LoVo (cell line): Measurements from ENCODE around the gene ACTL6B.
"Not testable (repeated sequence)": the region's sequence is repeated elsewhere in the genome, so short reads cannot be mapped to it uniquely, and the experiment has no call there.

Experiments
- DNase-seq: peaks from one replicate; pipeline ENCODE4 v3.0.0-alpha.2; 2016; ENCODE audit warnings: low spot score

Gene ACTL6B

GRCh38 chr7:100671353-100672327 lies 15.4 kb upstream of the ACTL6B start:
- DNase-seq: no peak

GRCh38 chr7:100670074-100670473 lies 13.8 kb upstream of the ACTL6B start:
- DNase-seq: no peak

- not testable (repeated sequence) for DNase-seq
Measured at GRCh38 chr7:100669106-100669505, 12.9 kb upstream of the ACTL6B start.

DNA sequence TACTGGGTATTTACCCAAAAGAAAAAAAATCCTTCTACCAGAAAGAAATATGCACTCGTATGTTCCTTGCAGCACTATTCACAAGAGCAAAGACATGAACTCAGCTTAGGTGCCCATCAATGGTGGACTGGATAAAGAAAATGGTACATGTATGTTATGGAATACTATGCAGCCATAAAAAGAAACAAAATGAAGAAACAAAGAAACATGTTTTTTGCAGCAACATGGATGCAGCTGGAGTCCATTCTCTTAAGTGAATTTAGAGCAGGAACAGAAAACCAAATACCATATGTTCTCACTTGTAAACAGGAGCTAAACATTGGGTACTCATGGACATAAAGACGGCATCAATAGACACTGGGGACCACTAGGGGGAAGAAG lies 11.8 kb upstream of the ACTL6B start:
- DNase-seq: no peak

GRCh38 chr7:100667331-100668068 lies 11.3 kb upstream of the ACTL6B start:
- no peak for DNase-seq

GRCh38 chr7:100665168-100665726 lies 9.0 kb upstream of the ACTL6B start:
- DNase-seq: no peak

DNA sequence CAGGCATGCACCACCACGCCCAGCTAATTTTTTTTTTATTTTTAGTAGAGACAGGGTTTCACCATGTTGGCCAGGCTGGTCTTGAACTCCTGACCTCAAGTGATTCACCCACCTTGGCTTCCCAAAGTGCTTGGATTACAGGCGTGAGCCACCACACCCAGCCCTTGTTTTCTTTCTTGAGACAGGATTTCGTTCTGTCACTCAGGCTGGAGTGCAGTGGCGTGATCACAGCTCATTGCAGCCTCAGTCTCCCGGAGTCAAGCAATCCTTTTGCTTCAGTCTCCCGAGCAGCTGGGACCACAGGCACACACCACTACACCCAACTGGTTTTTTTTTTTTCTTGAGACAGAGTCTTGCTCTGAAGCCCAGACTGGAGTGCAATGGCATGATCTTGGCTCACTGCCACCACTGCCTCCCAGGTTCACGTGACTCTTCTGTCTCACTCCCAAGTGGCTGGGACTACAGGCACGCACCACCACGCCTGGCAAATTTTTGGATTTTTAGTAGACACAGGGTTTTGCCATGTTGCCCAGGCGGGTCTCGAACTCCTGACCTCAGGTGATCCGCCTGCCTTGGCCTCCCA lies 6.0 kb upstream of the ACTL6B start:
- not testable (repeated sequence) for DNase-seq

- DNase-seq: no peak
Measured at GRCh38 chr7:100654908-100655831, 1.1 kb downstream of the ACTL6B start.

GRCh38 chr7:100649826-100650565 lies 6.3 kb downstream of the ACTL6B start:
- DNase-seq: no peak

DNA sequence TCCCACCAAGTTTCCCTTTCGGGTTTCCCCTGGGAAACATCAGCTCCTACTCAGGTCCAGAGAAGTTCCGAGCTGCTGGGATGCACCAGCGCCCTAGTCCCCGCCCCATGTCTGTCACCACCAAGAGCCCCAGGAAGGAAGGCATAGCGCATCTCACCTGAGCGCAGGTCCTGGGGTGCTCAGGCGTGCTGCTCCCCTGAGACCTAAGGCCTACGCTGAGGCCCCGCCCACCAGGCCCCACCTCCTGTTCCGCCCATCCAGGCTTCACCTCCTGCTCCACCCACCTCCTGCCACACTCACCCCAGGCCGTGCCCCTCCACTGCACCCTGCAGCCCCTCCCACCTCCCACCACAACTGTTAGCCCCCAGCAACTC lies 13.7 kb downstream of the ACTL6B start:
- DNase-seq: no peak

DNA sequence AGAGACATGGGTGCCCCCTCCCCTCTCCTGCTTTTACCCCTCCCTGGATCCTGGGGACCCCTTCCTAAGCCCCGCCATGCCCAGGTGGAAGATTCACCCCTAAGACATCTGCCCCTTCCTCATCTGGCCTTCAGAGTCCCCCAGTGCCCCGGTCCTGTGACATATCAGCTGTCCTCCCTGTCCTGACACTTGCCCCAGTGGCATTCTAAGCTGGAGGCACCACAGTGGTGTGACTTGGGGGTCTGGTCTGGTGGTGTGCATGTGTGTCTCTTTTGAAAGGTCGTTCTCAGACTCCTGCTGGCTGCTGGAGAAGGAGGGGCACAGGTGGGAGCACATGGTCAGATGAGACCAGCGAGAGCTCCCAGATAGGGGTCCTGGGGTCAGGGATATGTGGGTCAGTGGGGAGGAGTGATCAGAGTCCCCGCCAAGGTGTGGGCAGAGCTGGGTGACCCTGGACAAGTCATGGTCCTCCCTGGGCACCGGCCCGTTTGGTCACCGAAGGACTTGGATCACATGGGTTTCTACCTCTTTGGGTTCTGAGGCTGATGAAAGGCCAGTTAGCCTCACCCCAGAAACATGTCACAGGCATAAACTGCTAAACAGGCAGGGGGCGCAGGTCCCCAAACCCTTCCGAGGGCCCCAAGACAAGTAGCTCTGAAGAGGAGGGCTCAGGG lies 14.3 kb downstream of the ACTL6B start:
- no peak for DNase-seq

DNA sequence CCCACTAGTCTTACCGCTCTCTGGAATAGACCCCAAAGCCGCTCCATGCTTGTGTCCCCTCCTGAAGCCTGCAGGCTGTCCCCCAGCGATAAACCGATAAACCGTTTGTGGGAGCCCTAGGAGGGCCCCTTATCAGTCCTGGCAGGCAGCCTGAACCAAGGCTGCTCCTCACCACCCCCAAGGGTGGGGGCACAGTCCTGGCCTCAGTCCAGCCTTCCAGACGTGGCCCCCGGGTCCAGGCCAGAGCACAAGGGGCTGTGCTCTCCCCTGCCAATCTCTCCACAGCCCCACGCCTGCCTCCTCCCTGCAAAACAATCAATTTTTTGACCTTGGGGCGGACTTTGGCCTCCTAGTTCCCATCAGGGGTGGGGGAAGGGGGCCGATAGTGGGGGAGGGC lies 14.8 kb downstream of the ACTL6B start, which contains the start of gene TFR2:
TSS of gene TFR2 (minus strand) at position 90 of the 397 bp plus-strand sequence. CDS start at position 47, 43 bp downstream.
- DNase-seq: no peak

DNA sequence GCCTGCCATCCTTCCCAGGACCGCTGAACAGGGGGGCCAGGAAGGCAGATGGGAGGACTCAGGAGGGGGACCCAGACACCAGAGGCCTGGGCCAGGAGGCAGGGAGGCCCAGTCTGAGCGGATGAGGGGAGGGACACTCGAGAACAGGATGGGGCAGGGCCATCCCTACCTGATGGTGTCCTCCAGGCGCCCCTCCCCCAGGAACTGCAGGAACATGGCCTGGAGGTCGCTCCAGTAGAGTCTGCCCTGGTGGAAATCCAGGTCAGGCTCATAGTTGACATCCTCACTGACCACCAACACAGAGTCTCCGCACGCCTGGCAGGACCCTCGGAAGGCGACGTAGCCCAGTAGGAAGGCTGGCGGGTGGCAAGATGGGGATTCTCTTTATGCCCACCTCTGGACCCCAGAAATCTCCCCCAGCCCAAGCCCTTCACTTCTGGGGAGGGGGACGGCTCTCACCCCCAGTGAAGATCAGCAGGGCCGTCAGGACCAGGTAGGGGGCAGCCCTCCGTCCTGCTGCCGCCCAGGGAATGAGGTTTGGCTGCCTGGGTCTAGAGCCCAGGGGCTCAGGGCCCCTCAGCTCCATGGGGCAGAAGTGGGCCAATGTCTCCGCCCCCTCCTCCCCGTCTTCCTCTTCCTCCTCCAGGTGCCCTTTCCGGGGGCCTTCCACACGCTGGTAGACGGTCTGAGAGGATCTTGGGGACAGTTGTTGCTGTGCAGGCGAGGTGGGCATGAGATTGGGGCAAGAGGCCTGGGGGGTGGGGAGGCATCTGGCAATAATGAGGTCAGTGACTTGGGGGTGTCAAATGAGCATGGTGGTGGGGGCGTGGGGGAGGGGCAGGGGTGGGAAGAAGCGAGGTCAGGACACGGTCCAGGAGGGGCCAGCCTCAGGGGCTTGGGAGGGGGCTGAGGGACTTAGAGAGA lies 15.5 kb downstream of the ACTL6B start:
- no peak for DNase-seq

DNA sequence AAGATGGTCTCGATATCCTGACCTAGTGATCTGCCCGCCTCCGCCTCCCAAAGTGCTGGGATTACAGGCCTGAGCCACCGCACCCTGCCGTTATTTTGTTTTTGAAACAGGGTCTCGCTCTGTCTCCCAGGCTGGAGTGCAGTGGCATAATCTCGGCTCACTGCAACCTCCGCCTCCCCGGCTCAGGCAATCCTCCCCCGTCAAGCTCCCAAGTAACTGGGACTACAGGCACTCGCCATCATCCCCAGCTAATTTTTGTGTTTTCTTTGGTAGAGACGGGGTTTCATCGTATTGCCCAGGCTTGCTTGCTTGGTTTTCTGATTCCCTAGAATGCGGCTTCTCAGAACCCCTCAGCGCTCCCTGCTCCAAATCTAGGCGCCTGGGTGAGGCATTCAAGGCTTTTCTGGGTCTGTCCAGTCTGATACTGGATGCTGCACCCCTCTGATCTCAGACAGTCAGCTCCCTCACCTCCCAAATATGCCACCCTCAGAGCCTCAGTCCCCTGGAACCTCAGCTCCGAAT lies 16.2 kb downstream of the ACTL6B start:
- DNase-seq: no peak

GRCh38 chr7:100632951-100633717 lies 23.1 kb downstream of the ACTL6B start:
- DNase-seq: peak; percentile 67

GRCh38 chr7:100630066-100630465 lies 26.2 kb downstream of the ACTL6B start:
- no peak for DNase-seq

DNA sequence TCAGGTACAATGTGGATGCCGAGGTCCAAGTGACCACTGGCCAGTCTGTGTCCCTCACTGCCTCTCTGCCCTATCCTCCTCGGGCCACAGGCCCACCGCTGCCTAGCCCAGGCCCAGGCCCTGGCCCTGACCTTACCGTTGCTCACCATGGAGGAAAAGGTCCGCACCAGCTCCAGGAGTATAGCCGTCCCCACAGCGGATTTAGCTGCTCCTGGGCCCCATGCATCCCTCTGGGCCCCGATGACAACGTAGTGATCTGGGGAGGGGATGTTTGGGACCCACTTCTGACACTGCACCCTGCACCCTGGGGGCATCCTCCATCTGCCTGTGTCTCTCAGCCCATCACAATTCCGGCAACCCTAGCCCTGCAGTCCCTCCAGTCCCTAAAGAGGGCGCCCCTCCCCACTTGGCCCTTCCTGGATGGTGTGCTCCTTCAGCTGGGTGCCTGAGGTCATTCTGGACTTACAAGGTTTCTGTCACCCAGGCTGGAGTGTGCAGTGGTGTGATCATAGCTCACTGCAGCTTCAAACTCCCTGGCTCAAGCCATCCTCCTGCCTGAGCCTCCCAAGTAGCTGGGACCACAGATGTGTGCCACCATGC lies 27.0 kb downstream of the ACTL6B start:
- DNase-seq: no peak

DNA sequence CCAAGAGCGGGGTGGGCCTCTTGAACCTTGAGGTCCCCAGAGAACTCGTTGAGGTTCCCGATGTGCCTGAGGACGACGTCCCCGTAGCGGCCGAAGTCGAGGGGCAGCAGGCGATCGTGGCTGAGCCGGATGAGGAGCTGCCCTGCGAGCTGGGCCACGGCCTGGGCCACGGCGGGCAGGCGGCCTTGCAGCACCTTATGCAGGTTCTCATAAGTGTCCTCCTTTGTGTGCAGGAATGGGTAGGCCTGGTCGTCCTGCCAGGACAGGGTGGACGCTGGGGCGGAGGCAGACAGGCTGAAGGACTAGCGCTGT lies 29.1 kb downstream of the ACTL6B start:
- no peak for DNase-seq
